Type B pancreatic cell (in vitro differentiated cells): ENCODE data around the gene TALDO1. TPM values are rescaled to one million over a fixed set of nuclear protein-coding genes. Genes with fewer than 3 reads are reported as not detected.

Experiments used
- DNase-seq: peaks from one replicate; pipeline ENCODE4 v3.0.0; 2021; ENCODE audit warnings: mixed read lengths; ENCODE audit not compliant: unreplicated experiment; ENCODE audit errors: extremely low spot score
- H3K27ac Mint-ChIP-seq: 2 replicates; pipeline ENCODE4 v1.8.0; 2021; ENCODE audit warnings: mild to moderate bottlenecking, mixed read lengths
- H3K27me3 Mint-ChIP-seq: 2 replicates; pipeline ENCODE4 v1.8.0; 2021; ENCODE audit warnings: mixed read lengths
- H3K36me3 Mint-ChIP-seq: 2 replicates; pipeline ENCODE4 v1.8.0; 2021; ENCODE audit warnings: mixed read lengths
- H3K4me1 Mint-ChIP-seq: one replicate; pipeline ENCODE4 v1.8.0; 2021; ENCODE audit warnings: mixed read lengths; ENCODE audit not compliant: unreplicated experiment
- H3K4me3 Mint-ChIP-seq: 2 replicates; pipeline ENCODE4 v1.8.0; 2021; ENCODE audit warnings: mild to moderate bottlenecking, mixed read lengths
- H3K9me3 Mint-ChIP-seq: 2 replicates; pipeline ENCODE4 v1.8.0; 2021; ENCODE audit warnings: mixed read lengths
- total RNA-seq: library from RNA; stranded (reverse); gene quantifications from 2 replicates; pipeline ENCODE4 v1.2.1, GENCODE V29; 2021; ENCODE audit warnings: low replicate concordance
- TF ChIP-seq, protein P1 (sequence below): fragments of 200-600 bp; sonication (generic); conservative IDR thresholded peaks from 2 replicates; pipeline ENCODE4 v1.5.0; 2021; ENCODE audit warnings: antibody characterized with exemption, mild to moderate bottlenecking

The TALDO1 gene
- total RNA-seq, 1 donor from 2014 or later: 189 TPM

DNA sequence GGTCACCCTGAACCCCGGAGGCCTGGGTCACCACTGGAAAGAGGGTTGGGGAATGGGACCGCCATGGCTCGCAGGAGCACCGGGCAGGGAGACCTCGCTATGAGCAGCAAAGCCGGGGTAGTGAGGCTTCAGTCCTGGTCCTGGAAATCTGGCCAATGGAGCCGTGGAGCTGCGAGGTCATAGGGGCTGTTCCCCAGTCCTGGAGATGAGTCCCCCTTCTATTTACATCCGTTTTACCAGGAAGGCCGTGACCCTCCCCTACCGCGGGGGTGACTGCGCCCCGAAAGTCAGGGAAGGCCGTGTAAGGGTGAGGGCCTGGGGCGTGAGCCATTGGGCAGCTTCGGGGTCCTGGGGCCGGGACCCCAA is 57.3 kb downstream of the TALDO1 start:
- DNase-seq: no peak
- Mint-ChIP-seq H3K27ac (no peak overlapping the region), H3K4me1 (no peaks in the 10 kb centered on the region)

DNA sequence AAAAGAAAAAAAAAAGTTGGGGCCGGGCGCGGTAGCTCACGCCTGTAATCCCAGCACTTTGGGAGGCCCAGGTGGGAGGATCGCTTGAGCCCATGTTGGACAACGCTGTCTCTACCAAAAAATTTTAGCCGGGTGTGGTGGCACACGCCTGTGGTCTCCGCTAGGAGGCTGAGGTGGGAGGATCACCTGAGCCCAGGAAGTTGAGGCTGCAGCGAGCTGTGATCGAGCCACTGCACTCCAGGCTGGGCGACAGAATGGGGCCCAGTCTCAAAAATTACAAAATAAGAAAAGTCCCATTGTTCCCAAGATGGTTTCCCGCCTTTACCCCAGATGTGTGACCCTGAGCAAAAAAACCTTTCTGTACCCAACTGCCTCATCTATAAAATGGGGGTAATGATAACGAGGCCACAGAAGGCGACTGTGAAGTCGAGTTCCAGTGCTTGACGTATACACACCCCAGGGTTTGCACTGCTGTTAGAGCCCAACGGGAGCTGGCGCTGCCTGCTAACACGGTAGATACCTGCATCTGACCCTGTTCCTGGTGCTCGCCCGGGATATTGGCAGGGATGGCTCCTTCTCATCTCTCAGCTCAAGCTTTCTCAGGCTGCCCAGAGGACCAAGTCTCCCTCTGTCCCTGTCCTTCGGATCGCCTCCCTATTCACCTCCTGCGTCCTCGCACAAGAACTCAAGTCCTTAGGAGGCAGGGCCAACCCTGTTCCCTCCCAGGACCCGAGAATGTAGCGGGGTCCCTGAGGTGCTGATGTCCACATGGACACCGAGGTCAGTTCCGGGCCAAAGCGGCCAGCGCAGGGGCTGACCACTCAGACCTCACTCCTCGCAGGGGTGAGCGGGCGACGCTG is 61.4 kb downstream of the TALDO1 start:
- no peak for DNase-seq
- Mint-ChIP-seq H3K9me3 (no peaks in the 10 kb centered on the region), H3K27ac (peak overlapping the region; percentile 98), H3K27me3 (no peaks in the 10 kb centered on the region), H3K4me3 (peak overlapping the region; percentile 95), H3K36me3 (no peaks in the 10 kb centered on the region), H3K4me1 (peaks cover 10% of the 10 kb centered on the region)
- TF ChIP-seq, protein P1, sequence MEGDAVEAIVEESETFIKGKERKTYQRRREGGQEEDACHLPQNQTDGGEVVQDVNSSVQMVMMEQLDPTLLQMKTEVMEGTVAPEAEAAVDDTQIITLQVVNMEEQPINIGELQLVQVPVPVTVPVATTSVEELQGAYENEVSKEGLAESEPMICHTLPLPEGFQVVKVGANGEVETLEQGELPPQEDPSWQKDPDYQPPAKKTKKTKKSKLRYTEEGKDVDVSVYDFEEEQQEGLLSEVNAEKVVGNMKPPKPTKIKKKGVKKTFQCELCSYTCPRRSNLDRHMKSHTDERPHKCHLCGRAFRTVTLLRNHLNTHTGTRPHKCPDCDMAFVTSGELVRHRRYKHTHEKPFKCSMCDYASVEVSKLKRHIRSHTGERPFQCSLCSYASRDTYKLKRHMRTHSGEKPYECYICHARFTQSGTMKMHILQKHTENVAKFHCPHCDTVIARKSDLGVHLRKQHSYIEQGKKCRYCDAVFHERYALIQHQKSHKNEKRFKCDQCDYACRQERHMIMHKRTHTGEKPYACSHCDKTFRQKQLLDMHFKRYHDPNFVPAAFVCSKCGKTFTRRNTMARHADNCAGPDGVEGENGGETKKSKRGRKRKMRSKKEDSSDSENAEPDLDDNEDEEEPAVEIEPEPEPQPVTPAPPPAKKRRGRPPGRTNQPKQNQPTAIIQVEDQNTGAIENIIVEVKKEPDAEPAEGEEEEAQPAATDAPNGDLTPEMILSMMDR: no peak

More for the DNA sequence above, 57.3 kb downstream of the TALDO1 start:
- Mint-ChIP-seq H3K27me3 (no peaks in the 10 kb centered on the region), H3K36me3 (no peaks in the 10 kb centered on the region), H3K9me3 (no peaks in the 10 kb centered on the region), H3K4me3 (peak overlapping the region; percentile 85)
- TF ChIP-seq, protein P1: no peak

GRCh38 chr11:809287-810039 is 62.2 kb downstream of the TALDO1 start, which contains the start of gene RPLP2:
TSS of gene RPLP2 (plus strand) at chr11:809967. CDS start at chr11:810235, 268 bp downstream.
- TF ChIP-seq, protein P1: no peak
- H3K4me1 Mint-ChIP-seq: peaks cover 10% of the 10 kb centered on the region
- H3K27me3 Mint-ChIP-seq: no peaks in the 10 kb centered on the region
- no peaks in the 10 kb centered on the region for H3K9me3 Mint-ChIP-seq
- H3K27ac Mint-ChIP-seq: peak within 1 kb of the TSS; percentile 98
- peak; percentile 98 for DNase-seq
- H3K4me3 Mint-ChIP-seq: peak within 1 kb of the TSS; percentile 95
- H3K36me3 Mint-ChIP-seq: no peaks in the 10 kb centered on the region

DNA sequence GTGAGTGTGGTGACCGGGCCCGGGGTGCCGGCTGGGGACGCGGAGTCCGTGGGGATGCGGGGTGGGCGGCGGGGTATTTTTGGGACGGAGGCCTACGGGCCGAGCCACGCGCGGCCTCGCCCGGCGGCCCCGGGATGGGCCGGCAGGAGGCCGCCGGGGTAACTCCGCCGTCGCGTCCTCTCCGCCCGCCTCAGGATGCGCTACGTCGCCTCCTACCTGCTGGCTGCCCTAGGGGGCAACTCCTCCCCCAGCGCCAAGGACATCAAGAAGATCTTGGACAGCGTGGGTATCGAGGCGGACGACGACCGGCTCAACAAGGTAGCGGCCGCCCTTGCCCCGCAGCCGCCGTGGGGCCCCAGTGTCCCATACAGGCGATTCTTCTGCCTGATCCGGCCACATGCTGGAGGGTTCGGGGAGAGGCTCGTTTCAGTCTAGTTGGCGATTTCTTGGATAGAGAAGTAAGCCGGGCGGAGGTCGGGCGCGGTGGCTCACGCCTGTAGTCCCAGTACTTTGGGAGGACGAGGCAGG is 62.8 kb downstream of the TALDO1 start:
- H3K4me1 Mint-ChIP-seq: peaks cover 10% of the 10 kb centered on the region
- peak overlapping the region; percentile 98 for H3K27ac Mint-ChIP-seq
- H3K4me3 Mint-ChIP-seq: peak overlapping the region; percentile 95
- no peak for DNase-seq
- no peaks in the 10 kb centered on the region for H3K27me3 Mint-ChIP-seq
- H3K9me3 Mint-ChIP-seq: no peaks in the 10 kb centered on the region
- no peaks in the 10 kb centered on the region for H3K36me3 Mint-ChIP-seq
- TF ChIP-seq, protein P1: peak; percentile 36

DNA sequence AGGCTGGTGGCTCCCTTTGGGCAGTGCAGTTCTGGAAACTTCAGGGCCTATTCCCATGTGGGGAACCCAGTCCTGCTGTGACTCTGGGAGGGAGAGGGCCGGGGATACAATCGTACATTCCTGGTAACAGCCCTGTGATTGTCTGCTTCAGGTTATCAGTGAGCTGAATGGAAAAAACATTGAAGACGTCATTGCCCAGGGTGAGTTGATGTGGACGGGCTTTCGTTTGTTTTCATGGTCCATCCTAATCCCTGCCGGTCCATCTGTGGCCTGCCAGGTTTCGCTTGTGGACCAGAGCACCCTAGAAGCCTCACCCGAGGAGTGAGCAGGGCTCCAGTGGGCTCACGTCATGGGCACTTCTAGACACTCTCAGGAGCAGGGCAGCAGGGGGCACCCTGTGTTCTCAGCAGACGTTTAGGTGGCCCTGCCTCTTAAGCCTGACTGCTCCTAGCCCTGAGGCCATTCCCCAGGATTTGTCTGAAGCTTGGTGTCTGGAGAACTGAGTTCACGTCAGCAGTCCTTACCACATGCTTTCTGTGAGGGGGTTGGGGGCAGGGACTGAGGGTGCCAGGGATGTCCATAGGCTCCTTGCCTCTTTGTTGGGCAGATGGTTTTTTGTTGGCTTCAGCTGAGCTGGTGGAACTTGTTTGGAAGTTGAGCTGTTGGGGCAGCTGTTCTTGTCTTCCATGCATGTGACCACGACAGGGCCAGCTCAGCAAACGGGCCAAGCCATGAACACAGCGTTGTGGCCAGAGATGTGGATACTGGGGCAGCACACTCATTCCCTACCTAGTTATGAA is 64.4 kb downstream of the TALDO1 start:
- Mint-ChIP-seq H3K36me3 (no peaks in the 10 kb centered on the region), H3K9me3 (no peaks in the 10 kb centered on the region), H3K27me3 (no peaks in the 10 kb centered on the region), H3K27ac (peak overlapping the region; percentile 79), H3K4me1 (peaks cover 10% of the 10 kb centered on the region), H3K4me3 (peak overlapping the region; percentile 95)
- TF ChIP-seq, protein P1: no peak
- no peak for DNase-seq
